Hematopoietic multipotent progenitor cell treated with erythropoietin and hydrocortisone succinate and interleukin-3 and kit ligand, for 15 days (in vitro differentiated cells): ENCODE measurements around the gene CIB4.

Source experiments
- DNase-seq: peaks from one replicate; pipeline ENCODE4 v3.0.0-alpha.2; 2015; ENCODE audit warnings: low spot score

The CIB4 gene

GRCh38 chr2:26542676-26543505 is 98.3 kb downstream of the CIB4 start:
- DNase-seq: no peak

DNA sequence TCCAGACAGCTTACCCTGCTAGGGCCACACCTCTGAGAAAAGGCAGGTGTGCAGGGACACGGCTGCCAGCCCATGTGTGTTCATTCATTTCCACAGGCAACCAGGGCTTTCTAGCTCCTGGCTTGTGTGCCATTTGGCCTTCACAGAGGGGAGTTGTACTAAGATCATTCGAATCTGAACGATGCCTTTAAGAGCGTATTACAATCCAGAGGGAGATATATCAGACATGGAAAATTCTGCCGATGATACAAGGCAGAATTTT is 99.0 kb downstream of the CIB4 start:
- no peak for DNase-seq

GRCh38 chr2:26541401-26542193 is 99.6 kb downstream of the CIB4 start:
- DNase-seq: no peak

DNA sequence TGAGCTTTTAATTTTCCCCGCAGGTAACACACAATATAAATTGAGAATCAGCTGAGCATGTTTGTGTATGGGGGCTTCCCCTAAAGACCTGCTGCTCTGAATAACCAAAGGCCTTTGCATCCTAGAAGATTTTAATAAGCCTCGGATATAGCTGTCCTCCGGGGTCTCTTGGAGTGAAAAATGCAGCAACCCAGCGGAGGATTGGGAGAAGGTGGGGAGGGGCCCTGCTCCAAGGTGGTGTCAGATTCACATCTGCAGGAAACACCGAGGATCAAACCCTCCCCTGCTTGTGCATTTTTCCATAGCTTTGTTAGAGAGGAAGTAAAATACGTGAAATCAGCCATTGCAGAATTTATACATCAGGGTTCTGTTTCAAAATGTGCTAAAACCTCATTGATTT is 100.2 kb downstream of the CIB4 start:
- DNase-seq: no peak

GRCh38 chr2:26540306-26540705 is 100.9 kb downstream of the CIB4 start:
- no peak for DNase-seq

- no peak for DNase-seq
Measured at GRCh38 chr2:26537826-26538475, 103.2 kb downstream of the CIB4 start.

DNA sequence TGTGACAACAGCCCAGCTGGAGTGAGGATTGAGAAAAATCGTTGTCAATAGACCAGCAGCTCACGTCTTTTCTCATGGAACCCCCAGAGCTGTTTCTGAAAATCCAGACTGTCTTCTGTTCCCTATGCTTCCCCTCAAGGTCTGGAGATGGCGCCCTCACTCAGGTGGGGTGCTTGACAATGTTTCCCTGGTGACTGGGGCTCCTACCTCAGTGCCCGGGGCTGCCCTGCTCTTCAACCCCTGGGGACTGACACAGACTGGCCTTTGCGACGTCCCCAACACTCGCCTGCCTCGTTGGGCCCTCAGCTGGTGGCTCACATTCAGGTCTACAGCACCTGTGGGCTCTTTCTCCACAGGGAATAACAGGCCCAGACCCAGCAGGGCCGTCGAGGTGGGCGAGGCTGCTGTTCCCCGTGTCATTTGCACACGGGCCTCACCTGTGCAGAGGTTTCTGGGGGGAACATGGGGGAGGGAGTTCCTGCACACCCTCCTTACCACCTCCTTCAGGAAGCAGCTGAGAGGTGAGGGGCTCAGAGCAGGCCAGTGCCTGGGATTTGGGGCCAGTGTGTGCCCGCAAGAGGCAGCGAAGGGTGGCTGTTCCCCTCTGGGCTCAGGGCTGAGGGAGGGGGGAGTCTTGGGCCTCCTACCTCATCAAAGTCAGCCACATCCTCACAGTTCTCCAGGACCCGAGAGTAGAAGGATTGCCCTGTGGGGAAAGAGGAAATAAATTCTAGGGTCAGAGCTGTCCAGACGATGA is 103.9 kb downstream of the CIB4 start:
- DNase-seq: no peak

GRCh38 chr2:26536371-26537068 is 104.6 kb downstream of the CIB4 start:
- DNase-seq: no peak

- DNase-seq: no peak
Measured at GRCh38 chr2:26535663-26536275, 105.4 kb downstream of the CIB4 start.

DNA sequence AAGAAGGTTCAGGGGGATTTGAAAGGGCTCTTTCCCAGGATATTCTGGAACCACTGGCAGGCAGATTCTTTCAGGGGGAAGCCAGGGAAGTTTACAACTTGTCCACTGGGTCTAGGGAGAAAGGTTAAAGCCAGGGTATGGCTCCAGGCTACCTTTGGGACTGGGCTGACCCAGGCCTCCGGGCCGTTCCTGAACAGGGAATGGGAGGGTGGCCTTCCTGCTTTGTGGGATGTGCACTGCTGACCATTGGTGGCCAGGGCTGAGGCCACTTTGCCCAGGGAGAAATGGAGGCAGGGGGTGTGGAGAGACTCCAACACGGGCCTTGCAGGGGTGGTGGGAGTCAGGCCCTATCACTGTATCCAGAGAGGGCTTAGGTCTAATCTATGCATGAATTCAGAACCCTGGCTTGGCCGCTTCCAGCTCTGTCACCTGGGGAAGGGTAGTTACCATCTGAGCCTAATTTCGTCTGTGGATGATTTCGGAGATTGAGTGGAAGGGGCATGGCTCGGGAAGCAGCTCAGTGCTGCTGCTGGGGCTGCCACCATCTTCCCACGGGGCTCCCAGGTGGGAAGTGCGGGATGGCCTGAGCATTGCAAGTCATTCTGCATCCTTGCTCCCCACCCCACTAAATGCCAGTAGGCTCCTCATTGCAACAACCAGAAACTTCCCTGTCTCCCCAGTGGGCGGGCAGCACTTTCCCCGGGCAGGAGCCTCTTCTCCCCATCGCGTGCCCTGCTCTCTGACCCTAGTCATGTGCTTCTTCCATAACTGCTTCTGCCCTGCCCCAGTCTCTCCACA is 106.1 kb downstream of the CIB4 start:
- DNase-seq: no peak

- no peak for DNase-seq
Measured at GRCh38 chr2:26534098-26534864, 106.9 kb downstream of the CIB4 start.

DNA sequence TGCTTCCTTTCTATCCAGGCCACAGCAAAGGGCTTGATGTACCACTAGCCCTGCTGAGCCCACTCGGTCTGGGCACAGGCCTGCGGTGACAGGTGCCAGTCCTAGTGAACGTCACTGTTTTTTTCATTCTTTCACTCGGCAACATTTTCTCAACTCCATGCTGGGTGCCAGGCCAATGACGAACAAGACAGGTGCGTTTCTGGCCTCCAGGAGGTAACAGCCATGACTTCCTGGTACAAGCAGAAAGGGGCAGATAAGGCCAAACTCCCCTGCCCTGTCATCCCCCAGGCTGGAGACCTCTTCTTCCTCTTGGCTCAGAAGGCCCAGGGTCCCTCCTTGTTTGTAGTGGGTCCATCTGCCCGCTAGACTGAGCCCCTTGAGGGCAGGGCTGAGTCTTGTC is 107.5 kb downstream of the CIB4 start:
- DNase-seq: no peak

DNA sequence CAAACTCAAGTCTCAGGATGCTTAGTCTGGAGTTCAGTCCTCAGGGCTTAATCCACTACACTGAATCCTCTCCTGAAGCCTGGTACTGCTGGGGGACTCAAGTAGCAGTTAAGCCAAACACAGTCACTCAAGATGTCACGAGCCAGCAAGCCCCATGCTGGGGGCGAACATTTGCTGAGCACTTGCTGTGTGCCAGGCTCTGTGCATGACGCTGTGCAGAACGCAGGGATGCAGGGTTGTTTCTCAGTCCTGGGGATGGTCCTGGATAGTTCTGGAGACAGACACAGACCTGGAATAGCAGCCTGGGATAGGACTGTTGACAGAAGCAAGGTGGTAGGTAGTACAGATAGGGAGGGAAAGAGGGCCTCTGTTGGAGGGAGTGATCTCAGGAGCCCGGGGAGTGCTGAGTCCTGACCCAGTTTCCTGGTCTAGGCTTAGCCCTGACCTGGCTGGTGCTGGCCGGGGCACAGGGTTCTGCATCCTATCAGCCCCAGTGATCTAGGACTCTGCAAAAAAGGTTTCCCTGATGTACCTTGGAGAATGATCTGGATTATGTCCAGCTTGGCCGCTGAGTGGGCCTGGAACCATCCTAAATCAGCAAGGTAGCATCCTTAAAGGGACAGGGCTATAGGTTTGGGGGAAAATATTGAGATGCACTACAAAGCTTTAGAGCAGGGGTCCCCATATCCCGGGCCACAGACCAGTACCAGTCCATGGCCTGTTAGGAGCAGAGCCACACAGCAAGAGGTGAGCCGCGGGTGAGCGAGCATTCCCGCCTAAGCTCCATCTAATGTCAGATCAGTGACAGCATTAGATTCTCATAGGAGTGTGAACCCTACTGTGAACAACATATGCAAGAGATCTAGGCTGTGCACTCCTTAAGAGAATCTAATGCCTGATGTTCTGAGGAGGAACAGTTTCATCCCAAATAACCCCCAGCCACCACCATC is 108.6 kb downstream of the CIB4 start:
- DNase-seq: no peak
